Activated naive CD4-positive, alpha-beta T cell treated with Interleukin-2 at 50 U/mL for 16 hours (primary cell): ENCODE data around the gene PMIS2.

Experiments used
- DNase-seq: peaks from one replicate; pipeline ENCODE4 v3.0.0-alpha.2; 2020

PMIS2 gene

DNA sequence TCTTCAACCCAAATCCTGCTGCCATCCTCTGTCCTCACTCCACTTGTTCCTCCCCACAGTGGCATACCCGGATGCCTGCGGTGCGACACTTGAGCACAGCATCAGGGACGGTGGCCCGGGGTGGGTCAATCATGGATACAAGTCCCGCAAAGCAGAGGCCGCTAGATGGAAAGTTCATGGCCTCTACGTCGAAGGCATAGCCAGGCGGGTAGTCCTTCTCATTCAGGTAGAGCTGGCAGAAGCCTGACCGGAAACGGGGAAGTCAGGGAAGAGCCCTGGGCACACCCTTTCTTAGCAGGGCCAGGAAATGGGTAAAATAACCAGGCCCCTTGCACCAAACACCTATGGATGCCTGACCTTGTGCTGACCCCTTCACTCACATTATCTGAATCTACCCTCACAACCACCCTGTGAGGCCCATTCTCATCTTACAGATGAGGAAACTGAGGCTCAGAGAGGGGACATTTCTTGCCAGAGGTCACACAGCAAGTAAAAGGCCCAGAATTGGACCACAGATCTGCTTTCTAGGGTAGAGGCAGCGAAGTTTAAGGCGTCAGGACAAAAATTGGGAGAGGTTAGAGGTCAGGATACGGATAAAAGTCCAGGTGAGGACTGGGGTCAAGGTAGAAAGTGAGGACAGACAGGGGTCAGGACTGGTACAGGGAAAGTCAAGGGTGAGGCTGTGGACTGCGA is 29.0 kb upstream of the PMIS2 start:
- DNase-seq: no peak

- DNase-seq: peak; percentile 45
These were observed 28.2 kb upstream of the PMIS2 start for GRCh38 chr19:35557539-35558399.

- DNase-seq: no peak
These were observed 27.3 kb upstream of the PMIS2 start for GRCh38 chr19:35558400-35559280.

- DNase-seq: no peak
These were observed 26.7 kb upstream of the PMIS2 start for GRCh38 chr19:35559281-35559659.

DNA sequence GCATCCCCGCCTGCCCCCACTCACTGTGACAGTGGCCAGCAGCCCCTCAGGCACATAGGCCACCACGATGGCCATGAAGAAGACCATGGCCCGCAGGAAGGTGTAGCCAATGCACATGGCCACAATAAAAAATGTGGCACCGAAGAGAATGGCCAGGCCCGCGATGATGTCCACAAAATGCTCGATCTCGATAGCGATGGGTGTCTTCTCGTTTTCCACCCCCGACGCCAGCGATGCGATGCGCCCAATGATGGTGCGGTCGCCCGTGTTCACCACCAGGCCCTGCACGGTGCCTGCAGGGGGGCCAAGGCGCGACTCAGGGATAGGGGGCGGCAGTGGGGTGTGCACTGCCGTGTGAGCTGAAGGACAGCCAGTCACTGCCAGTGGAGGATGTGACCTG is 26.2 kb upstream of the PMIS2 start:
- DNase-seq: no peak

GRCh38 chr19:35560271-35560670 is 25.7 kb upstream of the PMIS2 start:
- DNase-seq: no peak

DNA sequence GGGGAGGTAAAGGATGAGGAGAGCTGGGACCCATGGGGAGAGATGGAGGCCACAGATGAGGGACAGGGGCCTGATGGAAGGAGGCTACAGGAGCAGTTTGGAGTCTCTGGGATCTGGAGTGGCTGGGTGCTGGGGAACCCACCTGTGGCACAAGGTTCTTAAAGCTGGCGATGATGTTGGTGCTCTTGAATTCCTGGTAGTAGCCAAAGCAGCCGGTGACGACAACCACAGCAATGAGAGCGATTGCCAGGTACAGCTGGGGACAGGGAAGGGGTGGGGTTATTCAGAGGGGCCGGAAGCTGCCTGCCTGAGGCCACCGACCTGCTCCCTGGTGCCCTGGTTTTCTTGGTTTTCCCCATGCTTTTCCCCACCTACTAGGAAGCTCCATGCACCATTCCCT is 25.3 kb upstream of the PMIS2 start:
- DNase-seq: no peak

- no peak for DNase-seq
These were observed 24.5 kb upstream of the PMIS2 start for GRCh38 chr19:35561436-35561835.

- no peak for DNase-seq
These were observed 23.6 kb upstream of the PMIS2 start for GRCh38 chr19:35562336-35562735.

GRCh38 chr19:35562776-35563175 is 23.2 kb upstream of the PMIS2 start:
- no peak for DNase-seq

DNA sequence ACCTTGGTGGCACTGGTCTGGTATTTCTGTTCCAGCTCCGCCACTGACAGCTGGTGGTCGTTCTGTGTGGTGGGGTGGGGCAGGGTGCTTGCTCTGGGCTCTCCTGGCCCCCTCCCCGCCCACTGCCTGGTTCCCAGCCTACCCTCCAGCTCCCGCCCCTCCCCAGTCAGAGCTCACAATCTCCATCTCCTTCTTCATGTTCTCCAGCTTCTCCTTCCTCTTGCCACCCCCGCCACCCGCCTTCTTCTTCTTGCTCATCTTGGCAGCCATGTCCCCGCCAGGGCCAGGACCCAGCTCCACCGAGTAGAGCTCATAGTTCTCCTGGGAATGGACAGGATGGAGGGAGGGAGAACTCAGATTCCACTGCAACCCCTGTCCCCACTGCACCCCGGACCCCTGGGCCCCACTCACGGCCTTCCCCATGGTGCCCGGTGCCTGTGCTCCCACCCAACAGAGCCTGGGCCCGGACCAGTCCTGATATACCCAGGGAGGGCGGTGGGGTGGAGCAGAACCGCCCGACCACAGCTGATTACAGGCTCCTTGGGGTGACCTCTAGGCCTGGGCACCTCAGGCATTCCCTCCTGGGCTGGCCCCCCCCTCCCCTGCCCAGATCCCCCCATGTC is 22.7 kb upstream of the PMIS2 start, which contains the start of gene ATP4A:
Gene ATP4A, minus strand, starts transcription at position 452 of the 623 bp plus-strand sequence. Its CDS starts 29 bp downstream, at position 423.
- DNase-seq: no peak

GRCh38 chr19:35565016-35565856 is 20.7 kb upstream of the PMIS2 start:
- DNase-seq: no peak

DNA sequence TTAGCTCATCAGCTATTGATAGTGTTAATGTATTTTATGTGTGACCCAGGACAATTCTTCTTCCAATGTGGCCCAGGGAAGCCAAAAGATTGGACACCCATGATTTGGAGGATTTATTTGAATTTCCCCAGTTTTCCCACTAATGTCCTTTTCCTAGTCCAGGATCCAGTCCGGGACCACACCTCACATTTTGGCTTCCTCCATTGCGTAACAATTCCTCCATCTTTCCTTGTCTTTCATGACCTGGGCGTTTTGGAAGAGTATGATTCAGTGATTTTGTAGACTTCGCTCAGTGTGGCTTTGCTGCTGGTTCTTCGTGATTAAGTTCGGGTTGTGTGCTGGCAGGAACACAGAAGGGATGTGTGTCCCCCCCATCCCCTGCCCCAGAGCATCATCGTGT is 19.2 kb upstream of the PMIS2 start:
- DNase-seq: no peak

DNA sequence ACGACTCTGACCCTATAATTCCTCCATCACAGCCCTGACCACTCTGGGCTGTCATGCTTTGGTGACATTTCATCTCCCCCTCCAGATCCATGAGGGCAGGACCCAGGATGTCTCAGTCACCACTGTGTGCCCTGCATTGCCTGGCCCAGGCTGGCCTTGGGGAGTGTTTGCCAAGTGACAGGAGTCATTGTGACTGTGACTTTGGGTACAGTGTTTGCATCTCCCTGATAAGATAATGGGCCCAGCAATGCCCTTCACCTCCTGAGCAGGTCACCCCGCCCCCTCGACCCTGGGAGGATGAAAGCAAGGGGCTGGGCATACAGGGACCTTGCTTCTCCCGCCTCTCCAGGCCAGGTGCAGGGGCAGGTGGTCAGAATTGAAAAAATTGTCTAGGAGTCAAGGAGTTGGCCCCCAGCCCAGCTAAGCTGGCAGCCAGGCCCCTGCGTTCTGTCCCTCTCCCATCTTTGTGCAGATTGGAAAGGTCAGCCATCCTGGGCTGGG is 16.6 kb upstream of the PMIS2 start:
- no peak for DNase-seq

DNA sequence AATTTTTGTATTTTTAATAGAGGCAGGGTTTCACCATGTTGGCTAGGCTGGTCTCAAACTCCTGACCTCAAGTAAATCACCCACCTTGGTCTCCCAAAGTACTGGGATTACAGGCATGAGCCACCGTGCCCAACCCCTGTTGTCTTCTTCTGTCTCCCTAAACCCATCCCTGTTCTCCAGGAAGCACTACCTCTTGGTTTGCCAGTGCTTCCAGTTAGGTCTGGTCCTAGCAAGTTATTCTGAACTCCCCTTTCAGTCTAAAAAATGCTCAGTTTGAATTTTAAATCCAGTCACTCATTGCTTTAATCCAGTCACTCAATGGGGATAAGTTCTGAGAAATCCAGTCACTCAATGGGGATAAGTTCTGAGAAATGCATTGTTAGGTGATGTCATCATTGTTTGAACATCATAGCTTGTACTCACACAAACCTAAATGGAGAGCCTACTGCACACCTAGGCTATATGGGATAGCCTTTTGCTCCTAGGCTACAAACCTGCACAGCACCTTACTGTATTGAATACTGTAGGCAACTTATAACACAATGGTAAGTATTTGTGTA is 14.5 kb upstream of the PMIS2 start:
- DNase-seq: no peak

DNA sequence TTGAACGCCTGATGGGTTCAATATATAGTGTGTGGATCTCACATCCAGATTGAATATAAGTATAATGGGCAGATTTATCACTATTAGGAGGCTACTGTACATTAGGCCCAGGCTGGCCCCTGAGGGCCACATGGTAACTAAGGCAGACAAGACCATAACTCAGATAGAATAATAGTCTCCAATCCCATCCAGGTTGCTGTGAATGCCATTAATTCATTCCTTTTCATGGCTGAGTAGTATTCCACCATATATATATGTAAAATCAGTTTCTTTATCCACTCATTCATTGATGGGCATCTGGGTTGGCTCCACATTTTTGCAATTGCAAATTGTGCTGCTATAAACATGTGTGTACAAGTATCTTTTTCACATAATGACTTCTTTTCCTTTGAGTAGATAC is 8.1 kb upstream of the PMIS2 start:
- DNase-seq: no peak

DNA sequence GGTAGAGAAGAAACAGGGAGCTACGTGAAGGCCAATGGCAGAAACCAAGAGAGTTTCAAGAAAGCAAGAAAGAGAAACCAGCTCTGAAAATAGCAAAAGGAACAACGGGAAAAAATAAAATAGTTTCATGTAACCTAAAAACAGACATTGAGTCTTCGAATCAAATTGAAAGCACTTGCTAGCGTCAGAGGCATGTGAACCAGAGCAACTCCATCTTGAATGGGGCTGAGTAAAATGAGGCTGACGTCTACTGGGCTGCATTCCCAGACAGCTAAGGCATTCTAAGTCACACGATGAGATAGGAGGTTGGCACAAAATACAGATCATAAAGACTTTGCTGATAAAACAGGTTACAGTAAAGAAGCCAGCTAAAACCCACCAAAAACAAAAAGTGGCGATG is 7.3 kb upstream of the PMIS2 start:
- no peak for DNase-seq

DNA sequence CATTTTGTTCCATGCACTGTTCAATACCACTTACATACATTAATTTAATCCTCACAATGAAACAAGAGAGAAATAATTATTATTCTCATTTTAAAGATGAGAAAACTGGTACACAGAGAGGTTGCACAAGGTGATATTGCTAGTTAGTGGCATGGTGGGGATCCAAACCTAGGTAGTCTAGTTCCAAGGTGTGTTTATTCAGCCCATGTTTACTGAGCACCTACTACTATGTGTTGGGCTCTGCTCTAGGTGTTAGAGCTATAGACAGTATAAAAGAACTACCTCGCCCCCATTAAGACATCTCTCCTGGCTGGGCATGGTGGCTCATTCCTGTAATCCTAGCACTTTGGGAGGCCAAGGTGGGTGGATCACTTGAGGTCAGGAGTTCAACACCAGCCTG is 3.2 kb upstream of the PMIS2 start:
- DNase-seq: no peak

DNA sequence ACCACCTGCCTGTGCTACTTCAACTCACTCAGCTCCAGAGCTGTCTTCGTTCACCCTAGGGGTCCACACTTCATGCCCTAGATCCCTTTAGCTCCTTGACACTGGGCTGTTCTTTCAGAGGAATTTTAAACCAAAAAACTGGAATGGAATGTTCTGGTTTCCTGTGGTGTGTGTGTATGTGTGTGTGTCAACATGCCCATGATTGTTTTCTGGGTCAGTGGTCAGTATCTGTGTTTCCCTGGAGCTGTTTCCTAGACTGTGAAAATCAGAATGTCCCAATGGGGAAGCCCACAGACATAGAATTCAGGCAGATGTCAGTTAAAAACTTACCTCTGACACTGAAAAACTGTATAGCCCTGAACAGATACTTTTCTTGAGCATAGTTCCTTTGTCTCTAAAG is 1.3 kb downstream of the PMIS2 start:
- no peak for DNase-seq

GRCh38 chr19:35590875-35591274 is 4.9 kb downstream of the PMIS2 start:
- no peak for DNase-seq

GRCh38 chr19:35592226-35592625 is 6.3 kb downstream of the PMIS2 start:
- peak; percentile 13 for DNase-seq
